H1 (cell line): ENCODE results near the gene ZNF839. TPM values are rescaled to one million over a fixed set of nuclear protein-coding genes. Genes with fewer than 3 reads are reported as not detected.

Experiments used
- CTCF ChIA-PET: fragments of 300-600 bp; sonication (Branson Sonifier 250); formaldehyde crosslinking; loops from one replicate; lab custom pipeline; 2021; ENCODE audit not compliant: partially characterized antibody; lab: Charles Lee
- POLR2A ChIA-PET: fragments of 300-600 bp; sonication (Branson Sonifier 250); formaldehyde crosslinking; loops from one replicate; lab custom pipeline; 2021; ENCODE audit warnings: inconsistent platforms; ENCODE audit not compliant: partially characterized antibody; lab: Charles Lee
- DNase-seq, 2 experiments: peaks; one replicate each; pipeline versions ENCODE4 v3.0.0 to v3.0.0-alpha.2; 2010 to 2022; ENCODE audit warnings: low spot score in 2 of 2, low read depth in 1 of 2, mixed read lengths in 1 of 2
- FAIRE-seq: peaks from 2 replicates; lab custom pipeline; 2011; peaks lifted over from hg19 to GRCh38; lab: Jason Lieb, UNC
- H2AFZ ChIP-seq: 2 replicates; pipeline ENCODE4 v1.8.1; 2012; ENCODE audit warnings: low read length, inconsistent platforms
- H2AK5ac ChIP-seq: 2 replicates; pipeline ENCODE4 v1.6.1; 2013; ENCODE audit warnings: low read depth, low read length
- H2BK120ac ChIP-seq: replicated peaks from 2 replicates; pipeline ENCODE3; 2013; ENCODE audit warnings: low read depth, low read length, inconsistent platforms
- H2BK12ac ChIP-seq: 2 replicates; pipeline ENCODE4 v1.6.1; 2013; ENCODE audit warnings: low read depth, low read length
- H2BK15ac ChIP-seq: 2 replicates; pipeline ENCODE4 v1.6.1; 2013; ENCODE audit warnings: low read length
- H2BK20ac ChIP-seq: 2 replicates; pipeline ENCODE4 v1.6.1; 2013; ENCODE audit warnings: low read length
- H2BK5ac ChIP-seq: 2 replicates; pipeline ENCODE4 v1.6.1; 2013; ENCODE audit warnings: low read depth, low read length
- H3K14ac ChIP-seq: 2 replicates; pipeline ENCODE4 v1.6.1; 2013; ENCODE audit warnings: inconsistent platforms; ENCODE audit not compliant: insufficient read length
- H3K18ac ChIP-seq: 2 replicates; pipeline ENCODE4 v1.6.1; 2013; ENCODE audit warnings: low read length; ENCODE audit errors: extremely low read depth
- H3K23ac ChIP-seq: 2 replicates; pipeline ENCODE4 v1.6.1; 2013; ENCODE audit warnings: inconsistent platforms; ENCODE audit not compliant: insufficient read length
- H3K23me2 ChIP-seq: 2 replicates; pipeline ENCODE4 v1.6.1; 2013; ENCODE audit warnings: low read depth, low read length
- H3K27ac ChIP-seq: 2 replicates; pipeline ENCODE4 v1.6.1; 2011; ENCODE audit warnings: low read depth, low read length, inconsistent platforms
- H3K27me3 ChIP-seq, 4 experiments: replicated peaks in 1 of 4; 1 replicate in 1 of 4; 2 replicates in 3 of 4; pipeline versions ENCODE4 v1.6.1 to v1.8.1; 2011 to 2013; ENCODE audit warnings: low read length in 3 of 4, mild to moderate bottlenecking in 3 of 4, inconsistent platforms in 2 of 4, mixed read lengths in 2 of 4, moderate library complexity in 1 of 4; ENCODE audit not compliant: control insufficient read depth in 3 of 4, insufficient read depth in 3 of 4; ENCODE audit errors: extremely low read depth in 1 of 4
- H3K36me3 ChIP-seq, 4 experiments: 2 replicates each; pipeline versions ENCODE4 v1.6.1 to v1.8.1; 2011 to 2013; ENCODE audit warnings: mild to moderate bottlenecking in 4 of 4, low read length in 3 of 4, moderate library complexity in 2 of 4, control low read depth in 1 of 4, inconsistent platforms in 1 of 4; ENCODE audit not compliant: insufficient read depth in 4 of 4, control insufficient read depth in 2 of 4
- H3K4ac ChIP-seq: replicated peaks from 2 replicates; pipeline ENCODE3; 2013; ENCODE audit warnings: low read length, low read depth, mixed read lengths, inconsistent platforms; ENCODE audit not compliant: insufficient read length
- H3K4me1 ChIP-seq, 4 experiments: replicated peaks in 1 of 4; 1 replicate in 1 of 4; 2 replicates in 3 of 4; pipeline versions ENCODE4 v1.6.1 to v1.8.1; 2011 to 2013; ENCODE audit warnings: low read length in 3 of 4, inconsistent platforms in 2 of 4, mixed read lengths in 1 of 4; ENCODE audit not compliant: insufficient read depth in 4 of 4, control insufficient read depth in 3 of 4
- H3K4me2 ChIP-seq, 2 experiments: 2 replicates each; pipeline versions ENCODE4 v1.6.1 to v1.8.1; 2011 to 2013; ENCODE audit warnings: low read depth in 2 of 2, low read length in 2 of 2, control low read depth in 1 of 2, inconsistent platforms in 1 of 2, mild to moderate bottlenecking in 1 of 2; ENCODE audit not compliant: insufficient read depth in 1 of 2
- H3K4me3 ChIP-seq, 4 experiments: fragments of 200-600, 300-600 bp in 1 of 4; sonication (generic), shearing (Covaris generic), sonication (Bioruptor Twin) in 1 of 4; 2 replicates each; pipeline versions ENCODE4 v1.5.1 to v1.8.1; 2011 to 2016; ENCODE audit warnings: low read length in 4 of 4, low read depth in 3 of 4, control low read depth in 2 of 4, inconsistent platforms in 2 of 4, mild to moderate bottlenecking in 2 of 4, mixed read lengths in 1 of 4, moderate library complexity in 1 of 4; ENCODE audit not compliant: insufficient read depth in 2 of 4; ENCODE audit errors: extremely low read depth in 1 of 4
- H3K56ac ChIP-seq: replicated peaks from 2 replicates; pipeline ENCODE3; 2013; ENCODE audit warnings: low read depth, mild to moderate bottlenecking, mixed read lengths, low read length, inconsistent platforms; ENCODE audit not compliant: insufficient read length
- H3K79me1 ChIP-seq: 2 replicates; pipeline ENCODE4 v1.6.1; 2013; ENCODE audit warnings: low read depth, low read length, control low read depth
- H3K79me2 ChIP-seq, 2 experiments: 2 replicates each; pipeline versions ENCODE4 v1.6.1 to v1.8.1; 2012 to 2013; ENCODE audit warnings: low read length in 2 of 2, mild to moderate bottlenecking in 2 of 2, inconsistent platforms in 1 of 2; ENCODE audit not compliant: insufficient read depth in 2 of 2, control insufficient read depth in 1 of 2
- H3K9ac ChIP-seq, 4 experiments: replicated peaks in 1 of 4; 1 replicate in 1 of 4; 2 replicates in 3 of 4; pipeline versions ENCODE4 v1.6.1 to v1.8.1; 2011 to 2013; ENCODE audit warnings: low read depth in 3 of 4, low read length in 3 of 4, control low read depth in 2 of 4, mild to moderate bottlenecking in 2 of 4, moderate library complexity in 2 of 4, inconsistent platforms in 1 of 4; ENCODE audit errors: extremely low read depth in 1 of 4
- H3K9me3 ChIP-seq, 2 experiments: 2 replicates each; pipeline versions ENCODE4 v1.6.1 to v1.8.1; 2012 to 2013; ENCODE audit warnings: mild to moderate bottlenecking in 2 of 2, moderate library complexity in 2 of 2, control low read depth in 1 of 2, inconsistent platforms in 1 of 2, low read depth in 1 of 2, low read length in 1 of 2, mixed read lengths in 1 of 2; ENCODE audit not compliant: insufficient read depth in 2 of 2
- H4K20me1 ChIP-seq, 2 experiments: replicated peaks in 1 of 2; 2 replicates each; pipeline versions ENCODE3 to v1.8.1; 2011 to 2013; ENCODE audit warnings: inconsistent platforms in 2 of 2, low read length in 2 of 2, mild to moderate bottlenecking in 1 of 2; ENCODE audit not compliant: insufficient read depth in 2 of 2, control insufficient read depth in 1 of 2
- H4K5ac ChIP-seq: 2 replicates; pipeline ENCODE4 v1.6.1; 2013; ENCODE audit warnings: low read length, low read depth, mixed read lengths, inconsistent platforms; ENCODE audit not compliant: insufficient read length
- H4K8ac ChIP-seq: 2 replicates; pipeline ENCODE4 v1.8.0; 2013; ENCODE audit warnings: mild to moderate bottlenecking, moderate library complexity, low read length, inconsistent platforms; ENCODE audit not compliant: insufficient read depth; ENCODE audit errors: extremely low read depth
- H4K91ac ChIP-seq: replicated peaks from 2 replicates; pipeline ENCODE3; 2013; ENCODE audit warnings: low read length, mixed read lengths, inconsistent platforms; ENCODE audit not compliant: insufficient read length
- GABPA ChIP-seq: IDR thresholded peaks from 2 replicates; pipeline ENCODE4 v1.6.1; 2011; ENCODE audit warnings: mild to moderate bottlenecking, low read length, moderate library complexity, borderline replicate concordance; ENCODE audit not compliant: insufficient read depth
- KDM5A ChIP-seq: fragments of 200-600 bp; IDR thresholded peaks from 2 replicates; pipeline ENCODE4 v1.7.1; 2012; ENCODE audit warnings: mild to moderate bottlenecking, low read length, inconsistent platforms, mixed read lengths
- MAFK ChIP-seq: IDR thresholded peaks from 2 replicates; pipeline ENCODE4 v1.6.1; 2012; ENCODE audit warnings: low read depth, mild to moderate bottlenecking, improper control_type of control experiment, low read length
- POLR2AphosphoS5 ChIP-seq: IDR thresholded peaks from 2 replicates; pipeline ENCODE4 v1.6.1; 2011; ENCODE audit warnings: low read depth, low read length
- RXRA ChIP-seq: IDR thresholded peaks from 2 replicates; pipeline ENCODE4 v1.6.1; 2011; ENCODE audit warnings: low read depth, mild to moderate bottlenecking, low read length, moderate library complexity; ENCODE audit not compliant: insufficient read depth
- TCF12 ChIP-seq: IDR thresholded peaks from 2 replicates; pipeline ENCODE4 v1.6.1; 2011; ENCODE audit warnings: low read depth, mild to moderate bottlenecking, low read length
- WGBS, 2 experiments: shearing (Covaris generic) in 1 of 2; methylation state at CpG; one replicate each; pipeline versions ENCODE4 v1.1.6 to v1.1.7; 2013 to 2015; ENCODE audit warnings: low lambda C conversion rate in 2 of 2, mixed read lengths in 2 of 2, inconsistent platforms in 1 of 2, low coverage in 1 of 2, missing lambda C conversion rate in 1 of 2; ENCODE audit not compliant: insufficient replicate concordance in 2 of 2, insufficient coverage in 1 of 2, insufficient read length in 1 of 2; ENCODE audit errors: extremely low coverage in 1 of 2, missing lambda C conversion rate in 1 of 2; 5-methylcytosine and 5-hydroxymethylcytosine counted together
- polyA plus RNA-seq, 7 experiments: library from polyadenylated mRNA; depleted of rRNA in 3 of 7; stranded (reverse) in 5 of 7; unstranded in 2 of 7; fragments of >200 nt in 5 of 7; fragments of 200-250 nt in 2 of 7; gene quantifications; 1 replicate in 5 of 7; 2 replicates in 1 of 7; 4 replicates in 1 of 7; pipeline versions ENCODE4 v1.2.1 to v1.2.3, GENCODE V29; 2011 to 2013; ENCODE audit warnings: missing spikeins in 2 of 7, mixed read lengths in 2 of 7
- total RNA-seq: library from RNA; stranded (reverse); fragmentation: NEBNext Ultra II Directional; extraction: Animal tissue kit (Norgen Biotek cat#: 25700); gene quantifications from 2 replicates; pipeline ENCODE4 v1.2.1, GENCODE V29; 2021

Gene ZNF839
- total and polyA plus RNA-seq, 2 of the 8 experiments (the other 6 are each of a cell fraction or from before 2014, with no cell fraction given), result 8.1 to 9.4 TPM

DNA sequence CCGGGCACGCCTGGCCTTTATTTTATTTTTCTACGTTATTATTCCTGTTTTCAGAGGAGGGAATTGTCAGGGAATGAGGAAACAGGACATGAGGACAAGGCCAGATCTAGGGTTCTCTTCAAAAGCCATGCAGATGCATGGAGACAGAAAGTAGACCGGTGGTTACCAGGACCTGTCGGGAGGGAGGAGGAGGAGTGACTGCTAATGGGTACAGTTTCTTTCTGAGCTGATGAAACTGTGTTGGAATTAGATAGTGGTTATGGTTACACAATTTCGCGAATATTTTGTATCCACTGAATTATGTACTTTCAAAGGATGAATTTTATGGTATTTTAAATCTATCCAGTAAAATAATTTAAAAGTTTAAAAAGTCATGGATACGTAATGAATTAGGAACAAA lies 11.3 kb downstream of the ZNF839 start:
- WGBS, 2 experiments, result 89% methylated on average over 8 of the region's 8 CpGs; no CpG with 5 or more reads in 1 of the 2 experiments
- no peaks in the 10 kb centered on the region for H3K4me1 ChIP-seq
- H4K5ac ChIP-seq, result no peak overlapping the region
- H4K8ac ChIP-seq, result no peak overlapping the region
- FAIRE-seq (no peak), DNase-seq (no peak)
- no peaks in the 10 kb centered on the region for H3K27me3 ChIP-seq
- H3K4me3 ChIP-seq, result no peak overlapping the region
- no peak overlapping the region for H2AFZ ChIP-seq
- no peaks in the 10 kb centered on the region for H3K79me2 ChIP-seq
- H3K56ac ChIP-seq, result no peak overlapping the region
- no peak overlapping the region for H3K18ac ChIP-seq
- no peak overlapping the region for H3K23ac ChIP-seq
- H2BK12ac ChIP-seq, result no peak overlapping the region
- H4K20me1 ChIP-seq, result peaks cover 1 to 2% of the 10 kb centered on the region in 2 experiments
- no peak overlapping the region for H2BK120ac ChIP-seq
- CTCF ChIA-PET, result interaction anchor here (4.2 kb wide), 1 partner anchor 9 kb away, joined by 22 read pairs; no protein-coding TSS in a partner anchor
- no peak overlapping the region for H3K4ac ChIP-seq
- no peak overlapping the region for H2BK5ac ChIP-seq
- no peak overlapping the region for H2BK15ac ChIP-seq
- H3K36me3 ChIP-seq, result peaks cover 2 to 16% (median 3%) of the 10 kb centered on the region in 4 experiments; a peak in 5 of 8 replicates
- H3K23me2 ChIP-seq, result no peaks in the 10 kb centered on the region
- no peak overlapping the region for H2BK20ac ChIP-seq
- H3K27ac ChIP-seq, result no peak overlapping the region
- no peak overlapping the region for H3K14ac ChIP-seq
- no peak overlapping the region for H3K9ac ChIP-seq
- H4K91ac ChIP-seq, result no peak overlapping the region
- H3K9me3 ChIP-seq, result no peaks in the 10 kb centered on the region
- H2AK5ac ChIP-seq, result no peak overlapping the region
- H3K4me2 ChIP-seq, result no peak overlapping the region
- POLR2A ChIA-PET, result no interaction called here
- no peaks in the 10 kb centered on the region for H3K79me1 ChIP-seq
- TF ChIP-seq POLR2AphosphoS5 (no peak), RXRA (no peak), TCF12 (no peak), GABPA (no peak), MAFK (no peak), KDM5A (no peak)
